HepG2 (cell line): Measurements from ENCODE around the gene SDHD. TPM values are rescaled to one million over a fixed set of nuclear protein-coding genes. Genes with fewer than 3 reads are reported as not detected.
A peak's percentile ranks its signal among the peaks of the same experiment; 100 is the strongest.

Source experiments
- CREM ChIP-seq, 2 experiments: sonication (generic) in 1 of 2; formaldehyde crosslinking in 1 of 2; IDR thresholded peaks; 2 replicates each; pipeline versions ENCODE4 v1.4.0 to v1.6.1; 2016 to 2020; ENCODE audit warnings: antibody characterized with exemption in 1 of 2, mild to moderate bottlenecking in 1 of 2, missing genetic modification reagents in 1 of 2
- CSRNP1 ChIP-seq: sonication (generic); formaldehyde crosslinking; IDR thresholded peaks from 2 replicates; pipeline ENCODE4 v1.8.1; 2023; ENCODE audit warnings: mild to moderate bottlenecking, missing genetic modification reagents
- EP300 ChIP-seq, 3 experiments: sonication (generic) in 1 of 3; formaldehyde crosslinking in 1 of 3; IDR thresholded peaks; 2 replicates each; pipeline versions ENCODE4 v1.5.1 to v1.6.1; 2011 to 2020; ENCODE audit warnings: low read depth in 2 of 3, low read length in 2 of 3, borderline replicate concordance in 1 of 3, improper control_type of control experiment in 1 of 3, mild to moderate bottlenecking in 1 of 3, missing genetic modification reagents in 1 of 3, moderate library complexity in 1 of 3
- GATAD2A ChIP-seq: IDR thresholded peaks from 2 replicates; pipeline ENCODE4 v1.6.1; 2016
- GMEB2 ChIP-seq: IDR thresholded peaks from 2 replicates; pipeline ENCODE4 v1.6.1; 2016; ENCODE audit warnings: missing biosample characterization, missing genetic modification reagents, low read depth
- HHEX ChIP-seq: IDR thresholded peaks from 2 replicates; pipeline ENCODE4 v1.6.1; 2016; ENCODE audit warnings: control low read depth
- HNF4G ChIP-seq, 2 experiments: sonication (generic) in 1 of 2; formaldehyde crosslinking in 1 of 2; IDR thresholded peaks; 2 replicates each; pipeline versions ENCODE4 v1.4.0 to v1.6.1; 2011 to 2020; ENCODE audit warnings: borderline replicate concordance in 2 of 2, low read depth in 2 of 2, mild to moderate bottlenecking in 2 of 2, low read length in 1 of 2, missing genetic modification reagents in 1 of 2, moderate library complexity in 1 of 2
- RARA ChIP-seq: IDR thresholded peaks from 2 replicates; pipeline ENCODE4 v1.6.1; 2016; ENCODE audit warnings: missing genetic modification reagents, missing compliant biosample characterization
- RBM39 ChIP-seq: fragments of 200-400 bp; formaldehyde crosslinking; IDR thresholded peaks from one replicate; pipeline ENCODE4 v1.6.1; 2018; ENCODE audit warnings: antibody characterized with exemption, mild to moderate bottlenecking, low read depth, low read length; ENCODE audit not compliant: poor library complexity, severe bottlenecking
- RNF219 ChIP-seq: sonication (generic); formaldehyde crosslinking; IDR thresholded peaks from 2 replicates; pipeline ENCODE4 v1.5.0; 2020; ENCODE audit warnings: mild to moderate bottlenecking, missing genetic modification reagents
- ZBED4 ChIP-seq: sonication (generic); formaldehyde crosslinking; IDR thresholded peaks from 2 replicates; pipeline ENCODE4 v1.4.0; 2020; ENCODE audit warnings: missing genetic modification reagents, borderline replicate concordance
- ZHX1 ChIP-seq: sonication (generic); formaldehyde crosslinking; IDR thresholded peaks from 2 replicates; pipeline ENCODE4 v1.8.1; 2022; ENCODE audit warnings: low read depth, mild to moderate bottlenecking, missing genetic modification reagents
- ZSCAN30 ChIP-seq: sonication (generic); formaldehyde crosslinking; IDR thresholded peaks from 2 replicates; pipeline ENCODE4 v1.5.0; 2020; ENCODE audit warnings: mild to moderate bottlenecking, missing genetic modification reagents
- polyA plus RNA-seq, 8 experiments: library from polyadenylated mRNA; depleted of rRNA in 3 of 8; stranded (reverse) in 7 of 8; unstranded in 1 of 8; fragments of >200 nt; fragmentation: Illumina TruSeq in 4 of 8; extraction: Trizol in 4 of 8; gene quantifications; 2 replicates each; pipeline versions ENCODE4 v1.2.1 to v1.2.3, GENCODE V29; 2011 to 2016; ENCODE audit warnings: low read depth in 4 of 8, missing spikeins in 1 of 8, mixed read lengths in 1 of 8; ENCODE audit not compliant: insufficient read depth in 1 of 8
- total RNA-seq, 5 experiments: library from RNA; depleted of rRNA; stranded (reverse); fragments of >200 nt; fragmentation: Illumina TruSeq; extraction: Trizol; gene quantifications; 2 replicates each; pipeline ENCODE4 v1.2.3, GENCODE V29; 2016; ENCODE audit warnings: low read depth in 1 of 5

Gene SDHD
- total and polyA plus RNA-seq, 2 of the 13 experiments (the other 11 are each of a cell fraction or from before 2014, with no cell fraction given), result 117 to 123 TPM

GRCh38 chr11:112073941-112074811 lies 12.5 kb upstream of the SDHD start, which contains the start of the genes NKAPD1 and PIH1D2 (continued):
- TF ChIP-seq ZBED4, result peak; percentile 79; the same call in 1 of the 2 replicates
- no peak for TF ChIP-seq ZHX1 (CRISPR knock-in tag)
- peak; percentile 65 for TF ChIP-seq RBM39
- peak; percentile 40 for TF ChIP-seq CREM (IDR thresholded peaks at IDR 0.05)
- no peak for TF ChIP-seq CREM (CRISPR knock-in tag; IDR thresholded peaks at IDR 0.05)
- no peak for TF ChIP-seq RNF219 (CRISPR knock-in tag)
- 0 out of 2 replicates have a peak, but pooled peaks have one; percentile 27 for TF ChIP-seq GATAD2A
- TF ChIP-seq HHEX (CRISPR knock-in tag), result no peak
- TF ChIP-seq HNF4G (IDR thresholded peaks at IDR 0.05; ENCODE audit: borderline replicate concordance, low read depth, low read length), result no peak
- TF ChIP-seq HNF4G (CRISPR knock-in tag; IDR thresholded peaks at IDR 0.05; ENCODE audit: borderline replicate concordance, low read depth), result no peak
- no peak for TF ChIP-seq RARA
- no peak; the same call in 1 of the 2 replicates for TF ChIP-seq GMEB2
- no peak for TF ChIP-seq CSRNP1 (CRISPR knock-in tag)
- TF ChIP-seq ZSCAN30 (CRISPR knock-in tag), result no peak
- no peak for TF ChIP-seq EP300 (IDR thresholded peaks at IDR 0.05; ENCODE audit: low read depth in 2 of 2, low read length in 2 of 2)
- no peak; the same call in 1 of the 2 replicates for TF ChIP-seq EP300 (CRISPR knock-in tag; IDR thresholded peaks at IDR 0.05; ENCODE audit: borderline replicate concordance)
